A549 (cell line): Measurements from ENCODE around the gene PRKAG2. TPM values are rescaled to one million over a fixed set of nuclear protein-coding genes. Genes with fewer than 3 reads are reported as not detected.

ENCODE experiments used
- ATAC-seq, 2 experiments: fragments of 200-7000 bp in 1 of 2; fragments of >200 bp in 1 of 2; cut with Nextera tagmentation in 1 of 2; cut with Tn5 transposase in 1 of 2; 3 replicates each; pipeline versions ENCODE4 v1.8.0 to v1.9.1; 2018 to 2020; ENCODE audit warnings: mild to moderate bottlenecking in 1 of 2, moderate library complexity in 1 of 2
- CTCF ChIA-PET: fragments of 300-600 bp; sonication (Branson Sonifier 250); formaldehyde crosslinking; extraction: SDS; loops from one replicate; lab custom pipeline; 2021; ENCODE audit warnings: antibody characterized with exemption, inconsistent platforms; lab: Yijun Ruan, JAX
- POLR2A ChIA-PET: fragments of 350-600 bp; formaldehyde crosslinking; extraction: SDS; loops from one replicate; lab custom pipeline; 2021; ENCODE audit warnings: antibody characterized with exemption, inconsistent platforms; lab: Yijun Ruan, JAX
- DNase-seq, 2 experiments: peaks; one replicate each; pipeline versions ENCODE4 v3.0.0 to v3.0.0-alpha.2; 2011 to 2016; ENCODE audit warnings: low read depth in 1 of 2, low spot score in 1 of 2
- FAIRE-seq: peaks from 2 replicates; lab custom pipeline; 2011; peaks lifted over from hg19 to GRCh38; lab: Jason Lieb, UNC
- H3K27ac ChIP-seq, 2 experiments: fragments of >200 bp; sonication (Bioruptor Twin); formaldehyde crosslinking; 3 replicates each; pipeline ENCODE4 v1.5.1; 2016 to 2017
- H3K4me1 ChIP-seq: fragments of >200 bp; sonication (Bioruptor Twin); formaldehyde crosslinking; 3 replicates; pipeline ENCODE4 v1.6.1; 2016
- H3K4me2 ChIP-seq: fragments of >200 bp; sonication (Bioruptor Twin); formaldehyde crosslinking; 3 replicates; pipeline ENCODE4 v1.6.1; 2016
- H3K4me3 ChIP-seq: fragments of >200 bp; sonication (Bioruptor Twin); formaldehyde crosslinking; 3 replicates; pipeline ENCODE4 v1.5.1; 2016
- H3K9me3 ChIP-seq: fragments of >200 bp; sonication (Bioruptor Twin); formaldehyde crosslinking; 3 replicates; pipeline ENCODE4 v1.6.1; 2016
- BHLHE40 ChIP-seq: IDR thresholded peaks from 2 replicates; pipeline ENCODE4 v1.6.1; 2012; ENCODE audit warnings: low read depth, low read length, inconsistent platforms
- CBX2 ChIP-seq: fragments of 200-600 bp; sonication (generic); IDR thresholded peaks from 2 replicates; pipeline ENCODE4 v1.6.1; 2016; ENCODE audit warnings: low read depth, mild to moderate bottlenecking, borderline replicate concordance
- CHD4 ChIP-seq: fragments of 200-600 bp; sonication (generic); IDR thresholded peaks from 2 replicates; pipeline ENCODE4 v1.6.1; 2016; ENCODE audit warnings: antibody characterized with exemption, mild to moderate bottlenecking, borderline replicate concordance
- EHF ChIP-seq: fragments of 250-450 bp; sonication (Bioruptor Pico); IDR thresholded peaks from 2 replicates; pipeline ENCODE4 v1.5.0; 2020; ENCODE audit warnings: mild to moderate bottlenecking
- EHMT2 ChIP-seq: fragments of 200-600 bp; sonication (generic); IDR thresholded peaks from 2 replicates; pipeline ENCODE4 v1.6.1; 2016; ENCODE audit warnings: antibody characterized with exemption, low read depth, mild to moderate bottlenecking, moderate library complexity
- EP300 ChIP-seq, 2 experiments: fragments of >200 bp; sonication (Bioruptor Twin); formaldehyde crosslinking; IDR thresholded peaks; 2 replicates in 1 of 2; 3 replicates in 1 of 2; pipeline ENCODE4 v1.6.1; 2016 to 2017
- ESRRA ChIP-seq: fragments of 150-350 bp; IDR thresholded peaks from 2 replicates; pipeline ENCODE4 v1.6.1; 2014; ENCODE audit warnings: mild to moderate bottlenecking, low read length, borderline replicate concordance
- FOSB ChIP-seq: fragments of 250-450 bp; sonication (Bioruptor Pico); IDR thresholded peaks from 2 replicates; pipeline ENCODE4 v1.5.0; 2020; ENCODE audit warnings: mild to moderate bottlenecking, moderate library complexity
- FOSL2 ChIP-seq, 2 experiments: fragments of 450-650 bp in 1 of 2; fragments of >200 bp in 1 of 2; sonication (Bioruptor Twin) in 1 of 2; formaldehyde crosslinking; IDR thresholded peaks; 2 replicates each; pipeline versions ENCODE4 v1.5.0 to v1.6.1; 2016 to 2020; ENCODE audit warnings: mild to moderate bottlenecking in 1 of 2, moderate library complexity in 1 of 2
- FOXS1 ChIP-seq: fragments of 250-450 bp; sonication (Bioruptor Pico); IDR thresholded peaks from 2 replicates; pipeline ENCODE4 v1.5.0; 2020; ENCODE audit warnings: mild to moderate bottlenecking, moderate library complexity
- HDAC2 ChIP-seq: fragments of 200-600 bp; sonication (generic); IDR thresholded peaks from 2 replicates; pipeline ENCODE4 v1.6.1; 2016
- HEYL ChIP-seq: fragments of 250-450 bp; sonication (Bioruptor Pico); IDR thresholded peaks from 2 replicates; pipeline ENCODE4 v1.8.0; 2021; ENCODE audit warnings: mild to moderate bottlenecking, moderate library complexity
- HOXB13 ChIP-seq: fragments of 250-450 bp; sonication (Bioruptor Pico); IDR thresholded peaks from 2 replicates; pipeline ENCODE4 v1.5.0; 2020; ENCODE audit warnings: low read depth, mild to moderate bottlenecking, moderate library complexity
- MAFK ChIP-seq: fragments of 450-650 bp; IDR thresholded peaks from 2 replicates; pipeline ENCODE4 v1.6.1; 2014; ENCODE audit not compliant: partially characterized antibody
- MAZ ChIP-seq: fragments of 150-350 bp; IDR thresholded peaks from 2 replicates; pipeline ENCODE4 v1.6.1; 2014; ENCODE audit warnings: antibody characterized with exemption, low read depth, low read length, borderline replicate concordance
- MYC ChIP-seq: IDR thresholded peaks from 2 replicates; pipeline ENCODE4 v1.6.1; 2012; ENCODE audit warnings: mild to moderate bottlenecking, inconsistent platforms, low read length, improper control_type of control experiment, borderline replicate concordance
- NR3C1 ChIP-seq: fragments of >200 bp; sonication (Bioruptor Twin); formaldehyde crosslinking; IDR thresholded peaks from 3 replicates; pipeline ENCODE4 v1.6.1; 2017
- POLR2A ChIP-seq: IDR thresholded peaks from 2 replicates; pipeline ENCODE4 v1.6.1; 2012; ENCODE audit warnings: mild to moderate bottlenecking, low read length
- POLR2AphosphoS2 ChIP-seq: conservative IDR thresholded peaks from 2 replicates; pipeline ENCODE4 v1.6.1; 2012; ENCODE audit warnings: low read length, improper control_type of control experiment, inconsistent platforms
- RNF2 ChIP-seq: fragments of 200-600 bp; sonication (generic); IDR thresholded peaks from 2 replicates; pipeline ENCODE4 v1.6.1; 2016; ENCODE audit warnings: low read depth, mild to moderate bottlenecking, antibody characterized with exemption, moderate library complexity, borderline replicate concordance
- TFCP2L1 ChIP-seq: fragments of 250-450 bp; sonication (Bioruptor Pico); IDR thresholded peaks from 2 replicates; pipeline ENCODE4 v1.5.0; 2021; ENCODE audit warnings: mild to moderate bottlenecking
- TP53 ChIP-seq: fragments of 250-450 bp; sonication (Bioruptor Pico); IDR thresholded peaks from 2 replicates; pipeline ENCODE4 v1.5.0; 2021; ENCODE audit warnings: mild to moderate bottlenecking, moderate library complexity
- ZFP36 ChIP-seq: fragments of 450-650 bp; IDR thresholded peaks from 2 replicates; pipeline ENCODE4 v1.6.1; 2014; ENCODE audit warnings: borderline replicate concordance; ENCODE audit not compliant: partially characterized antibody
- ZSCAN20 ChIP-seq: fragments of 250-450 bp; sonication (Bioruptor Pico); IDR thresholded peaks from 2 replicates; pipeline ENCODE4 v1.8.0; 2022; ENCODE audit warnings: mild to moderate bottlenecking, moderate library complexity
- WGBS: methylation state at CpG from one replicate; pipeline ENCODE4 v1.1.6; 2017; ENCODE audit errors: missing lambda C conversion rate; 5-methylcytosine and 5-hydroxymethylcytosine counted together
- polyA plus RNA-seq, 4 experiments: library from polyadenylated mRNA; depleted of rRNA in 3 of 4; stranded (reverse); fragments of >200 nt; fragmentation: RNase III in 1 of 4; extraction: RNeasy Plus Mini Kit Qiagen cat#74134 plus additional on column Dnase treatment in 1 of 4; gene quantifications; 2 replicates in 3 of 4; 3 replicates in 1 of 4; pipeline ENCODE4 v1.2.3, GENCODE V29; 2011 to 2017
- TF ChIP-seq, protein P1 (sequence below): fragments of 200-600 bp; sonication (generic); IDR thresholded peaks from 2 replicates; pipeline ENCODE4 v1.6.1; 2016; ENCODE audit warnings: antibody characterized with exemption, mild to moderate bottlenecking, moderate library complexity
- TF ChIP-seq, protein P2 (sequence below): IDR thresholded peaks from 2 replicates; pipeline ENCODE4 v1.6.1; 2012
- TF ChIP-seq, protein P3 (sequence below): fragments of >200 bp; sonication (Bioruptor Twin); formaldehyde crosslinking; IDR thresholded peaks from 2 replicates; pipeline ENCODE4 v1.6.1; 2016
- TF ChIP-seq, protein P4 (sequence below): IDR thresholded peaks from 2 replicates; pipeline ENCODE4 v1.6.1; 2012
- TF ChIP-seq, protein P5 (sequence below): fragments of 250-450 bp; sonication (Bioruptor Pico); IDR thresholded peaks from 2 replicates; pipeline ENCODE4 v1.5.0; 2020; ENCODE audit warnings: low read depth, mild to moderate bottlenecking, moderate library complexity
- TF ChIP-seq, protein P6 (sequence below): fragments of 150-350 bp; IDR thresholded peaks from 2 replicates; pipeline ENCODE4 v1.6.1; 2014; ENCODE audit warnings: low read depth, mild to moderate bottlenecking, low read length

Gene PRKAG2
- polyA plus RNA-seq, 2 of the 4 experiments (the other 2 are of a cell fraction) = 26.5 to 31.7 TPM

DNA sequence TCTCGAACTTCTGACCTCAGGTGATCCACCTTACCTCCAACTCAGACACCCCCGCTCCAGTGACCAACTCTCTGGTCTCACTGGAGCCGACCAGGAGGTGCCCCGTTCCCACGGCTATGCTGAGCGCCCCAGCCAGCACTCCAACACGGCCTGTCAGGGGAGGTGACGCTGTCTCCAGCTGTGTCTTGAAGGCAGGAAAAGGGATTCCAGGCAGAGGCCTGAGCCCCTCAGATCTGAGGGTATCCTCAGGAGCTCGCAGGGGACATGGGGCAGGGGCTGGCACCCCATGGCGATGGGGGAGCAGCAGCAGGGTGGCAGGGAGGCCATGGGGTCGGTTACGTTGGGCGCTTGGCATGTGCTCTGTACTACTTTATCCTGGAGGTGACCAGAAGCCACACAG is 262.9 kb downstream of the PRKAG2 start:
- ChIA-PET POLR2A (no interaction called here), CTCF (interaction anchor here (1.2 to 4.3 kb wide), 8 partner anchors 12 to 168 kb away, joined by 3 to 25 read pairs (median 6); no protein-coding TSS in a partner anchor)
- H3K4me1 ChIP-seq = peaks cover under 1% of the 10 kb centered on the region; the same call in 1 of the 3 replicates
- no peaks in the 10 kb centered on the region for H3K9me3 ChIP-seq
- H3K4me2 ChIP-seq = no peak overlapping the region
- 95% methylated on average over 12 of the region's 13 CpGs for WGBS
- H3K27ac ChIP-seq = no peak overlapping the region
- TF ChIP-seq TFCP2L1 (no peak), FOSB (no peak), NR3C1 (no peak), ESRRA (no peak), MYC (no peak), BHLHE40 (no peak), EHF (CRISPR knock-in tag) (no peak), FOSL2 (IDR thresholded peaks at IDR 0.05) (no peak), FOSL2 (CRISPR knock-in tag; IDR thresholded peaks at IDR 0.05) (no peak), HOXB13 (no peak), MAFK (no peak), ZFP36 (no peak), POLR2AphosphoS2 (no peak), EP300 (IDR thresholded peaks at IDR 0.05) (no peak)
- TF ChIP-seq, protein P1, sequence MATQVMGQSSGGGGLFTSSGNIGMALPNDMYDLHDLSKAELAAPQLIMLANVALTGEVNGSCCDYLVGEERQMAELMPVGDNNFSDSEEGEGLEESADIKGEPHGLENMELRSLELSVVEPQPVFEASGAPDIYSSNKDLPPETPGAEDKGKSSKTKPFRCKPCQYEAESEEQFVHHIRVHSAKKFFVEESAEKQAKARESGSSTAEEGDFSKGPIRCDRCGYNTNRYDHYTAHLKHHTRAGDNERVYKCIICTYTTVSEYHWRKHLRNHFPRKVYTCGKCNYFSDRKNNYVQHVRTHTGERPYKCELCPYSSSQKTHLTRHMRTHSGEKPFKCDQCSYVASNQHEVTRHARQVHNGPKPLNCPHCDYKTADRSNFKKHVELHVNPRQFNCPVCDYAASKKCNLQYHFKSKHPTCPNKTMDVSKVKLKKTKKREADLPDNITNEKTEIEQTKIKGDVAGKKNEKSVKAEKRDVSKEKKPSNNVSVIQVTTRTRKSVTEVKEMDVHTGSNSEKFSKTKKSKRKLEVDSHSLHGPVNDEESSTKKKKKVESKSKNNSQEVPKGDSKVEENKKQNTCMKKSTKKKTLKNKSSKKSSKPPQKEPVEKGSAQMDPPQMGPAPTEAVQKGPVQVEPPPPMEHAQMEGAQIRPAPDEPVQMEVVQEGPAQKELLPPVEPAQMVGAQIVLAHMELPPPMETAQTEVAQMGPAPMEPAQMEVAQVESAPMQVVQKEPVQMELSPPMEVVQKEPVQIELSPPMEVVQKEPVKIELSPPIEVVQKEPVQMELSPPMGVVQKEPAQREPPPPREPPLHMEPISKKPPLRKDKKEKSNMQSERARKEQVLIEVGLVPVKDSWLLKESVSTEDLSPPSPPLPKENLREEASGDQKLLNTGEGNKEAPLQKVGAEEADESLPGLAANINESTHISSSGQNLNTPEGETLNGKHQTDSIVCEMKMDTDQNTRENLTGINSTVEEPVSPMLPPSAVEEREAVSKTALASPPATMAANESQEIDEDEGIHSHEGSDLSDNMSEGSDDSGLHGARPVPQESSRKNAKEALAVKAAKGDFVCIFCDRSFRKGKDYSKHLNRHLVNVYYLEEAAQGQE = no peak
- TF ChIP-seq, protein P2, sequence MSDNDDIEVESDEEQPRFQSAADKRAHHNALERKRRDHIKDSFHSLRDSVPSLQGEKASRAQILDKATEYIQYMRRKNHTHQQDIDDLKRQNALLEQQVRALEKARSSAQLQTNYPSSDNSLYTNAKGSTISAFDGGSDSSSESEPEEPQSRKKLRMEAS = no peak
- TF ChIP-seq, protein P3, sequence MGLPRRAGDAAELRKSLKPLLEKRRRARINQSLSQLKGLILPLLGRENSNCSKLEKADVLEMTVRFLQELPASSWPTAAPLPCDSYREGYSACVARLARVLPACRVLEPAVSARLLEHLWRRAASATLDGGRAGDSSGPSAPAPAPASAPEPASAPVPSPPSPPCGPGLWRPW = no peak
- no peak for FAIRE-seq
- no peak for ATAC-seq
- DNase-seq = no peak
- no peak overlapping the region for H3K4me3 ChIP-seq

DNA sequence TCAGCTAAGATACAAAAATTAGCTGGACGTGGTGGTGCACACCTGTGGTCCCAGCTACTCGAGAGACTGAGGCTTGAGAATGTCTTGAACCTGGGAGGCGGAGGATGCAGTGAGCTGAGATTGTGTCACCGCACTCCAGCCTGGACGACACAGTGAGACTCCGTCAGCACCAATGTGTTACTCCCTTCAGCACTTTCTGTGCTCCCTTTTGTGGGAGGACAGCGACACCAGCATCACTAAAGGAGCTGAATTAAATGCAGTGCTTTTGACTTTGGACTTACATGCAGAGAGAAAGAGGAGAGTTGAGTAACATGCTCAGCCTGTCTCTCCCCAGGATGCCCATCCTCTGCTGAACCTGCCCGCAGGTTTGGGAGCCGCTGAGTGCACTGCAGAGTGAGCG is 265.0 kb downstream of the PRKAG2 start:
- H3K9me3 ChIP-seq = no peaks in the 10 kb centered on the region
- H3K4me1 ChIP-seq = peaks cover 22% of the 10 kb centered on the region
- ChIA-PET CTCF (interaction anchor here (1.7 to 4.3 kb wide), 4 partner anchors 11 to 148 kb away, joined by 8 to 25 read pairs (median 14); no protein-coding TSS in a partner anchor), POLR2A (no interaction called here)
- DNase-seq (no peak), ATAC-seq (no peak), FAIRE-seq (no peak)
- WGBS = 88% methylated on average over 10 of the region's 10 CpGs
- H3K27ac ChIP-seq = no peak overlapping the region
- no peak overlapping the region for H3K4me2 ChIP-seq
- TF ChIP-seq HDAC2 (no peak), FOXS1 (CRISPR knock-in tag) (no peak), CHD4 (no peak), FOSB (no peak)
- H3K4me3 ChIP-seq = no peak overlapping the region

DNA sequence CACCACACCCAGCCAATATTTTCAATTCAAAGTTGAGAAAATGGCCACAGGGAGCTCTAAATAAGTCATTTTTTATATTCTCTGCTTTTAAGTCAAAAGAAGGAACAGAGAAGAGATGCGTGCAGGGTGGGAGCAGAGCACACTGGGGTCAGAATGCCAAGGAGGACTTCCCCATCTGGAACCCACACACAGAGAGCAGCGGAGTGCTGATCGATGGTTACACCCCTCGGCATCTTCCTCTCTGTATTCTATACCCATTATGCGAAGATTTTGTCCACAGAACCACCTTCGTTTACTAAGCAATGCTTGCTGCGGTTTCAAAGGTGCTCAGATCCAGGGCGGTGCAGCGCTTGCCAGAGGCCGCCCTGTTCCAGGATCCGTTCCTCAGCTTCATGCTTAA is 265.9 kb downstream of the PRKAG2 start:
- no peaks in the 10 kb centered on the region for H3K9me3 ChIP-seq
- H3K4me1 ChIP-seq = peaks cover 28% of the 10 kb centered on the region
- POLR2A ChIA-PET = no interaction called here
- no peak for TF ChIP-seq RNF2
- no peak for TF ChIP-seq EHMT2
- no peak for TF ChIP-seq HEYL (CRISPR knock-in tag)
- no peak for TF ChIP-seq CBX2
- TF ChIP-seq MAZ = no peak
- TF ChIP-seq, protein P2 = no peak
- TF ChIP-seq POLR2AphosphoS2 = no peak
- no peak for TF ChIP-seq TP53
- TF ChIP-seq ZSCAN20 (CRISPR knock-in tag) = no peak
- TF ChIP-seq, protein P4, sequence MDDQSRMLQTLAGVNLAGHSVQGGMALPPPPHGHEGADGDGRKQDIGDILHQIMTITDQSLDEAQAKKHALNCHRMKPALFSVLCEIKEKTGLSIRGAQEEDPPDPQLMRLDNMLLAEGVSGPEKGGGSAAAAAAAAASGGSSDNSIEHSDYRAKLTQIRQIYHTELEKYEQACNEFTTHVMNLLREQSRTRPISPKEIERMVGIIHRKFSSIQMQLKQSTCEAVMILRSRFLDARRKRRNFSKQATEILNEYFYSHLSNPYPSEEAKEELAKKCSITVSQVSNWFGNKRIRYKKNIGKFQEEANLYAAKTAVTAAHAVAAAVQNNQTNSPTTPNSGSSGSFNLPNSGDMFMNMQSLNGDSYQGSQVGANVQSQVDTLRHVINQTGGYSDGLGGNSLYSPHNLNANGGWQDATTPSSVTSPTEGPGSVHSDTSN = no peak
- TF ChIP-seq, protein P5, sequence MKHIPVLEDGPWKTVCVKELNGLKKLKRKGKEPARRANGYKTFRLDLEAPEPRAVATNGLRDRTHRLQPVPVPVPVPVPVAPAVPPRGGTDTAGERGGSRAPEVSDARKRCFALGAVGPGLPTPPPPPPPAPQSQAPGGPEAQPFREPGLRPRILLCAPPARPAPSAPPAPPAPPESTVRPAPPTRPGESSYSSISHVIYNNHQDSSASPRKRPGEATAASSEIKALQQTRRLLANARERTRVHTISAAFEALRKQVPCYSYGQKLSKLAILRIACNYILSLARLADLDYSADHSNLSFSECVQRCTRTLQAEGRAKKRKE (CRISPR knock-in tag) = no peak
- no peak for TF ChIP-seq POLR2A
- TF ChIP-seq, protein P6, sequence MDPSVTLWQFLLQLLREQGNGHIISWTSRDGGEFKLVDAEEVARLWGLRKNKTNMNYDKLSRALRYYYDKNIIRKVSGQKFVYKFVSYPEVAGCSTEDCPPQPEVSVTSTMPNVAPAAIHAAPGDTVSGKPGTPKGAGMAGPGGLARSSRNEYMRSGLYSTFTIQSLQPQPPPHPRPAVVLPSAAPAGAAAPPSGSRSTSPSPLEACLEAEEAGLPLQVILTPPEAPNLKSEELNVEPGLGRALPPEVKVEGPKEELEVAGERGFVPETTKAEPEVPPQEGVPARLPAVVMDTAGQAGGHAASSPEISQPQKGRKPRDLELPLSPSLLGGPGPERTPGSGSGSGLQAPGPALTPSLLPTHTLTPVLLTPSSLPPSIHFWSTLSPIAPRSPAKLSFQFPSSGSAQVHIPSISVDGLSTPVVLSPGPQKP = no peak
- TF ChIP-seq, all 56 proteins: peak for 0
- no peak for DNase-seq
- Histone ChIP-seq H3K27ac (no peak overlapping the region), H3K4me3 (no peak overlapping the region), H3K4me2 (no peak overlapping the region)
- FAIRE-seq = no peak
- CTCF ChIA-PET = interaction anchor here (1.5 to 4.3 kb wide), 5 partner anchors 9 to 149 kb away, joined by 4 to 25 read pairs (median 9); no protein-coding TSS in a partner anchor
- ATAC-seq = no peak
- 93% methylated on average over 11 of the region's 11 CpGs for WGBS
